ENCODE results near the gene ALX1.
"Not testable (repeated sequence)": the region's sequence is repeated elsewhere in the genome, so short reads cannot be mapped to it uniquely, and the experiment has no call there.

ALX1 gene

GRCh38 chr12:85308374-85308773 lies 28.4 kb downstream of the ALX1 start:
- DNase-seq = no peak

- no peak for DNase-seq
Measured at GRCh38 chr12:85309125-85309566, 29.1 kb downstream of the ALX1 start.

- DNase-seq = no peak
Measured at GRCh38 chr12:85310025-85310424, 30.0 kb downstream of the ALX1 start.

- no peak for DNase-seq
Measured at GRCh38 chr12:85310456-85311076, 30.5 kb downstream of the ALX1 start.

- not testable (repeated sequence) for DNase-seq
Measured at GRCh38 chr12:85317866-85318636, 38.0 kb downstream of the ALX1 start.

GRCh38 chr12:85322715-85323114 lies 42.7 kb downstream of the ALX1 start:
- DNase-seq = no peak

GRCh38 chr12:85325442-85325841 lies 45.4 kb downstream of the ALX1 start:
- no peak for DNase-seq

GRCh38 chr12:85329913-85330312 lies 49.9 kb downstream of the ALX1 start:
- no peak for DNase-seq

GRCh38 chr12:85348779-85349178 lies 68.8 kb downstream of the ALX1 start:
- DNase-seq = no peak

- no peak for DNase-seq
Measured at GRCh38 chr12:85350356-85350755, 70.3 kb downstream of the ALX1 start.
